HepG2 (cell line): Measurements from ENCODE around the gene FRAS1. TPM values are rescaled to one million over a fixed set of nuclear protein-coding genes. Genes with fewer than 3 reads are reported as not detected.

Experiments
- AGO2 ChIP-seq: fragments of 200-400 bp; formaldehyde crosslinking; optimal IDR thresholded peaks from 2 replicates; pipeline ENCODE3; 2017; ENCODE audit warnings: mild to moderate bottlenecking, low read depth, low read length, moderate library complexity
- ARID2 ChIP-seq: sonication (generic); formaldehyde crosslinking; IDR thresholded peaks from 2 replicates; pipeline ENCODE4 v1.8.1; 2022; ENCODE audit warnings: mild to moderate bottlenecking, missing genetic modification reagents, borderline replicate concordance
- ELF1 ChIP-seq: sonication (generic); formaldehyde crosslinking; IDR thresholded peaks from 2 replicates; pipeline ENCODE4 v1.4.0; 2020; ENCODE audit warnings: missing genetic modification reagents
- HHEX ChIP-seq: IDR thresholded peaks from 2 replicates; pipeline ENCODE4 v1.6.1; 2016; ENCODE audit warnings: control low read depth
- NCOA2 ChIP-seq: sonication (generic); formaldehyde crosslinking; IDR thresholded peaks from 2 replicates; pipeline ENCODE4 v1.8.0; 2022; ENCODE audit warnings: inconsistent platforms
- POLR2G ChIP-seq: fragments of 200-400 bp; formaldehyde crosslinking; IDR thresholded peaks from 2 replicates; pipeline ENCODE4 v1.6.1; 2018; ENCODE audit warnings: mild to moderate bottlenecking, low read depth, low read length, moderate library complexity
- RBFOX2 ChIP-seq: fragments of 200-400 bp; formaldehyde crosslinking; IDR thresholded peaks from 2 replicates; pipeline ENCODE4 v1.6.1; 2017; ENCODE audit warnings: low read depth, mild to moderate bottlenecking, low read length
- SAP130 ChIP-seq: IDR thresholded peaks from 2 replicates; pipeline ENCODE4 v1.6.1; 2016; ENCODE audit warnings: low read depth
- SRY ChIP-seq: sonication (generic); formaldehyde crosslinking; IDR thresholded peaks from 2 replicates; pipeline ENCODE4 v1.8.0; 2022; ENCODE audit warnings: mild to moderate bottlenecking, missing genetic modification reagents
- ZFX ChIP-seq: sonication (generic); formaldehyde crosslinking; IDR thresholded peaks from 2 replicates; pipeline ENCODE4 v1.4.0; 2020; ENCODE audit warnings: mild to moderate bottlenecking, low read depth, missing genetic modification reagents, moderate library complexity
- ZMYM4 ChIP-seq: sonication (generic); formaldehyde crosslinking; IDR thresholded peaks from 2 replicates; pipeline ENCODE4 v1.8.1; 2023; ENCODE audit warnings: mild to moderate bottlenecking, missing genetic modification reagents
- ZNF703 ChIP-seq: sonication (generic); formaldehyde crosslinking; IDR thresholded peaks from 2 replicates; pipeline ENCODE4 v1.5.1; 2020; ENCODE audit warnings: missing genetic modification reagents, mild to moderate bottlenecking, moderate library complexity, borderline replicate concordance
- ZNF746 ChIP-seq: sonication (generic); formaldehyde crosslinking; IDR thresholded peaks from 2 replicates; pipeline ENCODE4 v1.8.0; 2022; ENCODE audit warnings: mild to moderate bottlenecking, missing genetic modification reagents
- ZNF747 ChIP-seq: sonication (generic); formaldehyde crosslinking; IDR thresholded peaks from 2 replicates; pipeline ENCODE4 v1.8.1; 2023; ENCODE audit warnings: missing genetic modification reagents, mild to moderate bottlenecking, borderline replicate concordance
- polyA plus RNA-seq, 8 experiments: library from polyadenylated mRNA; depleted of rRNA in 3 of 8; stranded (reverse) in 7 of 8; unstranded in 1 of 8; fragments of >200 nt; fragmentation: Illumina TruSeq in 4 of 8; extraction: Trizol in 4 of 8; gene quantifications; 2 replicates each; pipeline versions ENCODE4 v1.2.1 to v1.2.3, GENCODE V29; 2011 to 2016; ENCODE audit warnings: low read depth in 4 of 8, missing spikeins in 1 of 8, mixed read lengths in 1 of 8; ENCODE audit not compliant: insufficient read depth in 1 of 8
- total RNA-seq, 5 experiments: library from RNA; depleted of rRNA; stranded (reverse); fragments of >200 nt; fragmentation: Illumina TruSeq; extraction: Trizol; gene quantifications; 2 replicates each; pipeline ENCODE4 v1.2.3, GENCODE V29; 2016; ENCODE audit warnings: low read depth in 1 of 5
- TF ChIP-seq, protein P1 (sequence below): IDR thresholded peaks from 2 replicates; pipeline ENCODE4 v1.6.1; 2016; ENCODE audit warnings: low read depth, borderline replicate concordance
- TF ChIP-seq, protein P2 (sequence below): sonication (generic); formaldehyde crosslinking; conservative IDR thresholded peaks from 2 replicates; pipeline ENCODE4 v1.8.0; 2022; ENCODE audit warnings: mild to moderate bottlenecking, moderate library complexity, missing genetic modification reagents
- TF ChIP-seq, protein P3 (sequence below), 2 experiments: sonication (generic) in 1 of 2; formaldehyde crosslinking in 1 of 2; IDR thresholded peaks; 2 replicates each; pipeline versions ENCODE4 v1.4.0 to v1.6.1; 2018 to 2020; ENCODE audit warnings: missing genetic modification reagents in 2 of 2, borderline replicate concordance in 1 of 2, low read depth in 1 of 2, mild to moderate bottlenecking in 1 of 2, missing biosample characterization in 1 of 2
- TF ChIP-seq, protein P4 (sequence below): sonication (generic); formaldehyde crosslinking; IDR thresholded peaks from 2 replicates; pipeline ENCODE4 v1.5.1; 2020; ENCODE audit warnings: mild to moderate bottlenecking, missing genetic modification reagents, moderate library complexity
- TF ChIP-seq, protein P5 (sequence below): sonication (generic); formaldehyde crosslinking; IDR thresholded peaks from 2 replicates; pipeline ENCODE4 v1.4.0; 2020; ENCODE audit warnings: missing genetic modification reagents

The FRAS1 gene
- total and polyA plus RNA-seq, 2 of the 13 experiments (the other 11 are each of a cell fraction or from before 2014, with no cell fraction given): 22.5 to 31.6 TPM

DNA sequence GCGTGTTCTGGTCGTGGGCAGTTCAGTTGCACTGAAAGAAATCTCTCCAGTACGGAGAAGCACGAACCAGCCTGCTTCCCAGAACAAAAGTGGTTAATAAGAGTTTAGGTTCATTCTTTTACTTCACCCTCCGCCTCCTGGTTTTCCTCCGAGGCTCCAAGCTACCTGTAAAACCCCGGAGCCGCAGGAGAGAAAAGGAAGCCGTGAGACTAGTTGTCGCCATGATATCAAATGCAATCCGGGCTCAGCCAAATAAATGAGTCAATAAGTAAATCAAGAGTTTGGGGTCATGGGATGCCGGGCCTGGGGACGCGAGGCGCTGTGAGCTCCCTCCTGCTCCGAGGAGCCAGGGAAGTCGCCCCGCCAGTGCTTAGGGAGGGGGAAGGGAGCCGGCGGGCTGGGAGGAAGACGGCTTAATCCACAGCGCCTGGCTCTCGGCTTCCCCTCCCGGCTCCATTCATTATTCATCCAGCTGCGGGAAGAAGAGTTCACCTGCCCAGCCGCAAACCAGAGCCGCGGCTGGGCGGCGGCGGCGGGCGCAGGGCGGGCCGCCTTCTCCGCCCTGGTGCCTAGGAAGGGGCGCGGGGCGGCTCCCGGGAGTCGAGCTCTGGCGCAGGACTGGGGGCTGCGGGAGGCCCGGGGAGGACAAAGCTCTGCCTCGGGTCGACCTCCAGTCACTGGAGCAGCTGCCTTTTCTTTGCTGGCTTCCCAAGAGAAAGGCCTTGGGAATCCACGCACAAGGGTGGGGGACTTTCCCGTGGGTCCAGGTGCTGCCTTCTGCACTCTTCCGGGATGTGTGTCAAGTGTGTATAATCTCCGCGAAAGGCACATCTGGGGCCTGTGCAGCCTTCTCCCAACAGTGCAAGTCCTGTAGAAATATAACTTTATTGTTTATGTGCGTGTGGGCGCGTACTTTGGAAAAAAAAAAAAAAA lies 1.7 kb downstream of the FRAS1 start (continued):
- TF ChIP-seq, protein P1, sequence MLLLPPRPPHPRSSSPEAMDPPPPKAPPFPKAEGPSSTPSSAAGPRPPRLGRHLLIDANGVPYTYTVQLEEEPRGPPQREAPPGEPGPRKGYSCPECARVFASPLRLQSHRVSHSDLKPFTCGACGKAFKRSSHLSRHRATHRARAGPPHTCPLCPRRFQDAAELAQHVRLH (CRISPR knock-in tag): 0 out of 2 replicates have a peak, but pooled peaks have one; percentile 23
- TF ChIP-seq ZNF703 (0 out of 2 replicates have a peak, but pooled peaks have one; percentile 22), ARID2 (CRISPR knock-in tag) (0 out of 2 replicates have a peak, but pooled peaks have one; percentile 17), ZFX (peak; percentile 71), ELF1 (CRISPR knock-in tag) (peak; percentile 42; the same call in 1 of the 2 replicates), SAP130 (peak; percentile 15; the same call in 1 of the 2 replicates), HHEX (CRISPR knock-in tag) (no peak), ZNF747 (CRISPR knock-in tag) (peak; percentile 6; the same call in 1 of the 2 replicates), AGO2 (peak; percentile 88), NCOA2 (CRISPR knock-in tag) (0 out of 2 replicates have a peak, but pooled peaks have one; percentile 9), SRY (CRISPR knock-in tag) (peak; percentile 40; the same call in 1 of the 2 replicates), RBFOX2 (peak; percentile 80), POLR2G (peak; percentile 22; the same call in 1 of the 2 replicates), ZNF746 (CRISPR knock-in tag) (peak; percentile 53; the same call in 1 of the 2 replicates), ZMYM4 (CRISPR knock-in tag) (peak; percentile 13; the same call in 1 of the 2 replicates)
- TF ChIP-seq, protein P2, sequence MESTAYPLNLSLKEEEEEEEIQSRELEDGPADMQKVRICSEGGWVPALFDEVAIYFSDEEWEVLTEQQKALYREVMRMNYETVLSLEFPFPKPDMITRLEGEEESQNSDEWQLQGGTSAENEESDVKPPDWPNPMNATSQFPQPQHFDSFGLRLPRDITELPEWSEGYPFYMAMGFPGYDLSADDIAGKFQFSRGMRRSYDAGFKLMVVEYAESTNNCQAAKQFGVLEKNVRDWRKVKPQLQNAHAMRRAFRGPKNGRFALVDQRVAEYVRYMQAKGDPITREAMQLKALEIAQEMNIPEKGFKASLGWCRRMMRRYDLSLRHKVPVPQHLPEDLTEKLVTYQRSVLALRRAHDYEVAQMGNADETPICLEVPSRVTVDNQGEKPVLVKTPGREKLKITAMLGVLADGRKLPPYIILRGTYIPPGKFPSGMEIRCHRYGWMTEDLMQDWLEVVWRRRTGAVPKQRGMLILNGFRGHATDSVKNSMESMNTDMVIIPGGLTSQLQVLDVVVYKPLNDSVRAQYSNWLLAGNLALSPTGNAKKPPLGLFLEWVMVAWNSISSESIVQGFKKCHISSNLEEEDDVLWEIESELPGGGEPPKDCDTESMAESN: no peak
- TF ChIP-seq, protein P3, sequence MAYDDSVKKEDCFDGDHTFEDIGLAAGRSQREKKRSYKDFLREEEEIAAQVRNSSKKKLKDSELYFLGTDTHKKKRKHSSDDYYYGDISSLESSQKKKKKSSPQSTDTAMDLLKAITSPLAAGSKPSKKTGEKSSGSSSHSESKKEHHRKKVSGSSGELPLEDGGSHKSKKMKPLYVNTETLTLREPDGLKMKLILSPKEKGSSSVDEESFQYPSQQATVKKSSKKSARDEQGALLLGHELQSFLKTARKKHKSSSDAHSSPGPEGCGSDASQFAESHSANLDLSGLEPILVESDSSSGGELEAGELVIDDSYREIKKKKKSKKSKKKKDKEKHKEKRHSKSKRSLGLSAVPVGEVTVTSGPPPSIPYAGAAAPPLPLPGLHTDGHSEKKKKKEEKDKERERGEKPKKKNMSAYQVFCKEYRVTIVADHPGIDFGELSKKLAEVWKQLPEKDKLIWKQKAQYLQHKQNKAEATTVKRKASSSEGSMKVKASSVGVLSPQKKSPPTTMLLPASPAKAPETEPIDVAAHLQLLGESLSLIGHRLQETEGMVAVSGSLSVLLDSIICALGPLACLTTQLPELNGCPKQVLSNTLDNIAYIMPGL (CRISPR knock-in tag; IDR thresholded peaks at IDR 0.05; ENCODE audit: borderline replicate concordance in 1 of 2, low read depth in 1 of 2): peak; percentile 22 to 79
- TF ChIP-seq, protein P4, sequence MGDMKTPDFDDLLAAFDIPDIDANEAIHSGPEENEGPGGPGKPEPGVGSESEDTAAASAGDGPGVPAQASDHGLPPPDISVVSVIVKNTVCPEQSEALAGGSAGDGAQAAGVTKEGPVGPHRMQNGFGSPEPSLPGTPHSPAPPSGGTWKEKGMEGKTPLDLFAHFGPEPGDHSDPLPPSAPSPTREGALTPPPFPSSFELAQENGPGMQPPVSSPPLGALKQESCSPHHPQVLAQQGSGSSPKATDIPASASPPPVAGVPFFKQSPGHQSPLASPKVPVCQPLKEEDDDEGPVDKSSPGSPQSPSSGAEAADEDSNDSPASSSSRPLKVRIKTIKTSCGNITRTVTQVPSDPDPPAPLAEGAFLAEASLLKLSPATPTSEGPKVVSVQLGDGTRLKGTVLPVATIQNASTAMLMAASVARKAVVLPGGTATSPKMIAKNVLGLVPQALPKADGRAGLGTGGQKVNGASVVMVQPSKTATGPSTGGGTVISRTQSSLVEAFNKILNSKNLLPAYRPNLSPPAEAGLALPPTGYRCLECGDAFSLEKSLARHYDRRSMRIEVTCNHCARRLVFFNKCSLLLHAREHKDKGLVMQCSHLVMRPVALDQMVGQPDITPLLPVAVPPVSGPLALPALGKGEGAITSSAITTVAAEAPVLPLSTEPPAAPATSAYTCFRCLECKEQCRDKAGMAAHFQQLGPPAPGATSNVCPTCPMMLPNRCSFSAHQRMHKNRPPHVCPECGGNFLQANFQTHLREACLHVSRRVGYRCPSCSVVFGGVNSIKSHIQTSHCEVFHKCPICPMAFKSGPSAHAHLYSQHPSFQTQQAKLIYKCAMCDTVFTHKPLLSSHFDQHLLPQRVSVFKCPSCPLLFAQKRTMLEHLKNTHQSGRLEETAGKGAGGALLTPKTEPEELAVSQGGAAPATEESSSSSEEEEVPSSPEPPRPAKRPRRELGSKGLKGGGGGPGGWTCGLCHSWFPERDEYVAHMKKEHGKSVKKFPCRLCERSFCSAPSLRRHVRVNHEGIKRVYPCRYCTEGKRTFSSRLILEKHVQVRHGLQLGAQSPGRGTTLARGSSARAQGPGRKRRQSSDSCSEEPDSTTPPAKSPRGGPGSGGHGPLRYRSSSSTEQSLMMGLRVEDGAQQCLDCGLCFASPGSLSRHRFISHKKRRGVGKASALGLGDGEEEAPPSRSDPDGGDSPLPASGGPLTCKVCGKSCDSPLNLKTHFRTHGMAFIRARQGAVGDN: peak; percentile 67
- TF ChIP-seq, protein P5, sequence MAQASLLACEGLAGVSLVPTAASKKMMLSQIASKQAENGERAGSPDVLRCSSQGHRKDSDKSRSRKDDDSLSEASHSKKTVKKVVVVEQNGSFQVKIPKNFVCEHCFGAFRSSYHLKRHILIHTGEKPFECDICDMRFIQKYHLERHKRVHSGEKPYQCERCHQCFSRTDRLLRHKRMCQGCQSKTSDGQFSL (CRISPR knock-in tag): peak; percentile 7; the same call in 1 of the 2 replicates
